GM21381 (cell line): ENCODE data around the gene LMO2.
"Not testable (repeated sequence)": the region's sequence is repeated elsewhere in the genome, so short reads cannot be mapped to it uniquely, and the experiment has no call there.

ENCODE experiments used
- ATAC-seq: cut with Tn5 transposase; IDR thresholded peaks from one replicate; pipeline ENCODE4 v1.9.1; 2021; ENCODE audit warnings: mild to moderate bottlenecking, moderate library complexity; ENCODE audit not compliant: unreplicated experiment

Gene LMO2

DNA sequence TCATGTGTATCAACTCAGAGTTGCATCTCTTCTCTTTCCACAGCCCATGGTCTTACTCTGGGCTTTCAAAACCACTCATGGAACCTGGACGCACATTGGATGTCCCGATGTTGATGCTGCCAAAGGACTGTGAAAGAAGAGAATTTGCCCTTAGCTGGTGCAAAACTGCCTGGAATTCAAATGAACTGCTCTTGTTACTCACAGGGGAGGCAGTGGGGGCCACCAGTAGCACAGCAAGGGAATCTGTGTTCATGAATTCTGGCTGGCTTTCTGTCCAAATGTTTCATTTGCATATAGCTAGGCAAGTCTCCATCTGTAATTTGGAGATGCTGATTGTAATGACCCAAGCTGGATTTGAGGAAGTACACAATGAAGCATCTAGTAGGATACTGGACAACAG lies 24.9 kb downstream of the LMO2 start:
- ATAC-seq: no peak

DNA sequence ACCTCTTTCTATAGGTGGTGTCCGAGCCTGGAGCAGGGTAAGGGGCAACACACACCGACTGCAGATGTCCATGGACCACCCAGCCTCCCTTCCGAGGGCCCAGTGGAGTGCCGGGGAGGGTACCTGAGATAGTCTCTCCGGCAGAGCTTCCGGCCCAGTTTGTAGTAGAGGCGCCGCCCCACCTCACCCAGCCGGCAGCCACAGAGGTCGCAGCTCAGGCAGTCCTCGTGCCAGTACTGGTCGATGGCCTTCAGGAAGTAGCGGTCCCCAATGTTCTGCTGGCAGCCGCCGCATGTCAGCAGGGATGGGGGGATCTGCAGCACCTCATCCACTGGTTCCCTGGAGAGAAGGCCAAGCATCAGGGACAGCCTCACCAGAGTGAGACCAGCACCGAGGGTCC lies 27.4 kb downstream of the LMO2 start:
- ATAC-seq: no peak

DNA sequence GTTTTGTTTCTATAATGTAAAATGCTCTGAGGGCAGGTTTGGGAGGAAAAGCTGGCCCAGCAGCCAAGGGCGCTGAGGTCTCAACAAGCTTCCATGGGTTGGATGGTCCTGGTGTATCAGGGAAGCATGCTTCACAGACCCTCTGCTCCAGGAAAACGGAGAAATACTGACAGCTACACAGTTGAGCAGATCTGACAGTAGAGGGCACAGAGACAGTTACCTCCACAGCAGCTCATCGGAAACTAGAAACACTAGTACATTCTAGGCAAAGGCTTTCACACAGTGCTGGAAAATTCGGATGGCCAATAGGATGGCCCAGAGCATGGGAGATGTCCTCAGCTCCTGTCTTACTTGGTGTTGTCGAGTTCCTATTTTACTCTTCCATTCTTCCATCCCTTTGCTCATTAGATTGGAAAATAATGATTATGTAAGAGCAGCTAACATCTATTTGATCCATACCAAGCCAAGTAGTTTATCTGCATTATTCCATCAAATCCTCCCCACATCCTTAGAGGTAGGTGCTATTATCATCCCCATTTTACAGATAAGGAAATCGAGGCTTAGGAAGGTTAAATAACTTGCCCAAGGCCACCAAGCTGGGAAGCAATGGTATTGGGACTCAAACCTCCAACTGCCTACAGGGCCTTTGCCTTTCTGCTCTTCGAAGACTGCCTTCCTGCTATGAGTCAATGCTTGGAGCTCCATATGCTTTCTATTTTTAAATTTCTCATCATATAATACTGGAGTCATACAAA lies 28.3 kb downstream of the LMO2 start:
- ATAC-seq: no peak

DNA sequence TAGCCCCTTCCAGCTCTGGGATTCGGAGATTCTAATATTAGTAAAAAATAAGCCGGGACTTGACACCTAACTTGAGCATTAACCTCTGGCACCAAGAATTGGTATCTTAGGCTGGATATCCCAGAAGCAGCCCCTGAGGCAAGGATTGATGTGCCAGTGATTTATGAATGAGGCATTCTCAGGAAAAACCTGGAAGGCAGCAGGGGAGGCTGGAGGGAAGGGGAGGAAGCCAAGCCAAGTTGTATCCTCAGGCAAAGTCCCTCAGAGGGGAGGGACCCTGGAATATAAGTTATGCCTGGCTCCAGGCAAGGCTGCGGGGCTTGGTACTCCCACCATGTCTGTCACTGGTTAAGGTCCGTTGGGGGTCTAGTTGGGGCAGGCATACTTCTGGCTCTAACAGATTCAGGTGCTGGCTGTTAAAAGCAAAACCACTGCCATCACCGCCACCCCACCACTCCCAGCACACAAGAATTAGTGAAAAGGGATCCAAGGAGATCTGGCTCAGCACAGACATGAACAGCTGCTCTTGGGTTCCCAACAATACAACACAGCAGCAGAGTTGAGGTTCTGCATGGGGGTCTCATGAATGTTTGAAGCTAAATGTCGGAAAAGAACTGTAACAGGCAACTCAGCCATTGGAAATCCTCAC lies 29.8 kb downstream of the LMO2 start:
- ATAC-seq: no peak

DNA sequence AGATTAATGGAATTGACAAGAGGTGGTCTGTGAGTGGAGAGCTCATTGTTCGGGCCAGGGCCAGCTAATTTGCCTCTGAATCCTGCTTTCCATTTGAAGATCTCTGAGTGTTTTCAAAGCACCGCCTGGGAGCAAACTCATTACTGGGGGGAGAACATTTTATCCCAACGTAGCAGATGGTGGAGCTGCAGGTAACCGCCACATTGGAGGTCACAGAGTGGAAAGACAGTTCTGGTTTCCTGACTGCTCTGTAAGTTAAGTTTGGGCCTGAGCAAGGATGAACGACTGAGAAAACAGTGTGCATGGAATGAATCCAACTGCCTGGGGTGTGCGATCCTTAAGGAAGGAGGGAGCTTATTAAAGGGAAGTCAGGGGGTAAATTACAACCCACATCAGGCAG lies 30.5 kb downstream of the LMO2 start:
- no peak for ATAC-seq

DNA sequence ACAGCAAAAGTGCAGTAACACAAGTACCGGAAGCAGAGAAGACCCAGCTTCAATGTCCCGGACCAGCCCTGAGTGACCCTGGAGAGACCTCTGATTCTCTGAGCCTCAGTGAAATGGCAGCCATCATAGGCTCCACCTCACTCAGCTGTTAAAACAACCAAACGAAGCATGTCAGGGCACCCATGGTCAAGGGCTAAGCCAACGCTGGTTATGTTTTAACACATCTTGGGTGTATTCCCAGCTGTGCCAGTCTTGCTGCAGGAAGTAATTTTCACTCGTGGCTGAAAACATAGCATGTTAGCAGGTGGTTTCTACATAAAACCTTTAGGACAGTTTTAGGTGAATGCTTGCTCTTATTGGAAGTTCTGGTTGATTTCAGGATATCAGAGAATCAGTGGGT lies 30.9 kb downstream of the LMO2 start:
- ATAC-seq: no peak

DNA sequence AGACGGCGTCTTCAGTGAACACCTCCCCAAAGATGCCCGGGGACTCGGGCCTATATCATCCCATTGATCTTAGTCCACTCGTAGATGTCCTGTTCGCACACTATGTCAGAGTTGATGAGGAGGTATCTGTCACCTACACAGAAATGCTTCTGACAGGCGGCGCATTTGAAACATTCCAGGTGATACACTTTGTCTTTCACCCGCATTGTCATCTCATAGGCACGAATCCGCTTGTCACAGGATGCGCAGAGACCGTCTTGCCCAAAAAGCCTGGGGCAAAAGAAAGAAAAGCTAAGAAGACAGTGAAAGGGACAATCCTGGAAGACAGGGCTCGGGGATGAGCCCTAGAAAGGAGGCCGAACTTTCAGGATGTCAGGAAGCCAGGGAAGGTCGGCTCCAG lies 32.6 kb downstream of the LMO2 start:
- ATAC-seq: no peak

DNA sequence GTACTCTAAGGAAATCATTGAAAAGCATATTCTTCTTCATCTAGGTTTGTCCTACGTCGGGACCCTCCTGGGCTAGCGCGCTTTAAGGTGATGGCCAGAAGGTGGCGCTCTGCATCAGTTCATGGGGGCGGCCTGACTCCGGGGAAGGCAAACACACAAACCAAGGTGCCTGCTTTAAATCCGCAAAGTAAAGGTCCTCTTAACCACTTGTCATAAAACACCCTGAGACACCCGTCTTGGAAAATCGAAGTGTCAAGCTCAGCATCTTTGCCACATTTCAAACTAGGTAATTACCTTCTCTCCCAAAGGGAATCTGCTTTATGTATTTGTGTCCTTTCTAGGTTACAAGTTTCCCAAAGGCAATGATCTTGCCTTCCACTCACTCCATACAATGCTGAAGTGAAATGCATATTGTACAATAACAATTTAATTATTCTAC lies 33.9 kb downstream of the LMO2 start:
- ATAC-seq: peak; percentile 57

DNA sequence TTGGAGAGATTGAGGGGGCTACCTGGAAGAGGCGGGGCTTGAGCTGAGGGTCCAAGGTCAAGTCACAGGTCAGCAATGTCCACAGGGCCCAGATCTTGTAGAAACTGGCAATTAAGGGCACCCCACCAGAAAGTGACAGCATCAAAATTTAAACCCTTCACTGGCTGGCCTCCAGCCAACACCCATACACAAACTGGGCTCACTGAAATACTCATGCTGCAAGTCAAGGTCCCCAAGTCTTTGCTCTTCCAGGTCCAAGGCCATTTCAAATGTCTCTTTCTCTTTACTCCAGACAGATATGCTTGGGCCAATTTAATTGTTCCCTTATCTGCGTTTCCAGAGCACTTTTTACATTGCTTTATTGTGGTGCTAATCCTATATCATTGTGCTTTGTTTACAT lies 36.4 kb downstream of the LMO2 start:
- no peak for ATAC-seq

DNA sequence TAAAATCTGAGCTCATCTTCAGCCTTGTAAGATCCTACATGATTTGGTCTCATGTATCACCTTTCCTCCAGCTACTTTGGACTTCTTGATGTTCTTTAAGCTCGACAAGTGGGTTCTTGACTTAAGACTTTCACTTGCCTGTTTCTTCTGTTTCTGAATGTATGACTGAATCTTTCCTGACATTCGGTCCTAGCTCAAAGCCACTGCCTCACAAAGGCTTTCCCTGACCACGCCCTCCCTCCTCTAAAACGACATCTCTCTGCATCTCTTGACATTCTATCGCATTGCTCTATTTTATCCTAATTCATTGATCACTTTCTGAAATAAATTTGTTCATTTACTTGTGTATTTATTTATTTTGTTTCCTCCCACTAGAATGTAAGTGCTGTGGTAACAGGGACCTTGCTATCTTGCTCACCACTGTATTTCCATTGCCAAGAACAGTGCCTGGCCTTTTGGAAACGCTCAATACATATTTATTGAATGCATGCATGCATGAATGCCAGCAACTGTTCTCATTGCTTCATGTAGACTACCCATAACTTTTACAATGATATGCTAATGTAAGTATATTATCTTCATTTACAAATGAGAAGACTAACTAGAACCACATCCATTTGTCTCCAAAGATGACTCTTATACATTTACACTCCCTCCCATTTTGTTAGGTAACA lies 43.0 kb downstream of the LMO2 start:
- ATAC-seq: no peak

DNA sequence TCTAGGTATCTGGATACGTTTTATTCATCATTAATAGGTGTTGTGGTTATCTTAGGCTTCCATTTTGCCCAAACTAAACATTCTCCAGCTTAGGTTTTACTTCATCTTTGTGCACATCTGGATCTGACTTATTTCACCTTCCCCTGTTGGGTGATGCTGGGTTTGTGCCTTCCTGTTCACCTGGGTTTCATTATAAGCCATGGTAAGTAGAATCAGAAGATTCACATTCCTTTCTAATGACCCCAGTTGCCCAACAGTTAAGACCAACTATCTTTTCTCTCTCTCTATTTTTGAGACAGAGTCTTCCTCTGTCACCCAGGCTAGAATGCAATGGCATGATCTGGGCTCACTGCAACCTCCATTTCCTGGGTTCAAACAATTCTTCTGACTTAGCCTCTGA lies 44.6 kb downstream of the LMO2 start:
- no peak for ATAC-seq

DNA sequence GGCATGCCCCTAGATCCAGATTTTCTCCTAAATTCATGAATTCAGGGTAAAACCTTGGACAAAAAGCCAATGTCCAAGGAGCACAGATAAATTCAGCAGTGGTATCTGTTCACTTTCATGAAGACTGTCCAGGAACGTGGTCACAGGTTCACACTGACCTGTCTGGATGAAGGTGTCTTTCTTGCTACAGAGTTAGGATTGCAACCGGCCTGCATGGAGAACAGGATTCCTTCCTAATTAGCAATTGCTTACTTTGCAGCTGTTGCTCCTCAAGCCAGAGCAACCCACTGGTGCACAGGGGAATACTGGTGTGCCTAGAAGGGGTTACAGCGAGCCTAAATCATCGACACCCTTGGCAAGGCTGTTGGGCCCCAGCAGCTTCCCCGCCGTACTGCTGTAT lies 47.6 kb downstream of the LMO2 start:
- ATAC-seq: no peak

DNA sequence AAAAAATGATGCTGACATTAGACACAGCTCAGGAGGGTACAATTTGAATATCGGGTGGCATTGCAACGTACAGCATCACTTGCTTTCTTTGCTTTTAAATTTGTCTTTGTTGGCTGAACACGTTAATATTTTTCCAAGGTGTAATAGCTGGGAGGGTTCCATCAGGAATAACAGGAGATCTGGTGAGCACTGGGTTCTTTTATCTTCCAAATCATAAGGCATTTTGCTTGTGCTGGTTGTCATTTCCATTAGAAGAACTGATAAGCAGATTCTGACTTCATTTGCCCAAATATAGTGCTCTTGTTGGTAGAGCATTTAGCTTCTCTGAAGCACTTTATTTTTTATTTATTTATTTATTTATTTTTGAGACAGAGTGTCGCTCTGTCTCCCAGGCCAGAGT lies 48.9 kb downstream of the LMO2 start:
- ATAC-seq: no peak

DNA sequence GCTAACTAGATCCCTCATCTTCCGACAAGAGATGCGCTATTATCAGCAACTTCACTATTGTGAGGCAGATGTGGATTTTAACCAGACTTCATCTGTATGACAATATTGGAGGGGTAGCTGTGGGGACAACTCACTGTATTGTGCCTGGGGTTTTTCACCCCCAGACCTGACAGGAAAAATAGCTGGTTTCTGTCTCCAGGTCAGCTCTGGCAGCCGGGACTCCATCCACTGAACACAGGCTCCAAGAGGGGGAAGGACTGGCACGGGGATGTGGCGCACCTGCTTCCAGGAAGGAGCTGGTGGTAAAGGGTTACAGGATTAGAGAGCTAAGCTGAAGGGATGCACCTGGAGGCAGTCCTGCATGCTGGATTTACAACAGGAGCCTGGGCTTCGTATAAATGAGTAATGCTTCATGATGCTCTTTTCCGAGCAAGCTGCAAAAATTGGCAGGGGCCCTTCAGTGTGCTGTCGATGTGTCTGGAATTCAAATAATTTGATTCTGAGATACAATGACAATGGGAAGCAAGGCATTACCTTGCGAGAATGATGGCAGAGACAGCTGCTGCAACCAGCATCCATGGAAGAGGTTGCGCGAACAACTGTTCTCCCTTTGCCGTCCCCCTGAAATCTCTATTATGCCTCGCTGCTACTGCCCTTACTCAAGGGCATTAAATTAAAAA lies 49.5 kb downstream of the LMO2 start:
- ATAC-seq: no peak

DNA sequence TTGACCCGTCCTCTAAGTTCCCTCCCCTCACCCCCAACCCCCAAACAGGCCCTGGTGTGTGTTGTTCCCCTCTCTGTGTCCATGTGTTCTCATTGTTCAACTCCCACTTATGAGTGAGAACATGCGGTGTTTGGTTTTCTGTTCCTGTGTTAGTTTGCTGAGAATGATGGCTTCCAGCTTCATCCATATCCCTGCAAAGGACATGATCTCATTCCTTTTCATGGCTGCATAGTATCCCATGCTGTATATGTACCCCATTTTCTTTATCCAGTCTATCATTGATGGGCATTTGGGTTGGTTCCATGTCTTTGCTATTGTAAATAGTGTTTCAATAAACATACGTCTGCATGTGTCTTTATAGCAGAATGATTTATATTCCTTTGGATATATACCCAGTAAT lies 53.6 kb downstream of the LMO2 start:
- ATAC-seq: not testable (repeated sequence)

DNA sequence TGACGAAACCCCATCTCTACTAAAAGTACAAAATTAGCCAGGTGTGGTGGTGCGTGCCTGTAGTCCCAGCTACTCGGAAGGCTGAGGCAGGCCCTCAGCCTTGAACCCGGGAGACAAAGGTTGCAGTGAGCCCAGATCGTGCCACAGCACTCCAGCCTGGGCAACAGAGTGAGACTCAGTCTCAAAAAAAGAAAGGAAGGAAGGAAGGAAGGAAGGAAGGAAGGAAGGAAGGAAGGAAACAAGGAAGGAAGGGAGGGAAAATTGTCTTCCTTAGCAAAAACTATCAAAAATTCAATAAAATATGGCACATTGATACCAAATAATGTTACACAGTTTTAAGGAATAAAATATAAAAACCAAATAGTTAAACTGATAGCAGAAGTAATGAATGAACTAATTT lies 54.5 kb downstream of the LMO2 start:
- not testable (repeated sequence) for ATAC-seq

DNA sequence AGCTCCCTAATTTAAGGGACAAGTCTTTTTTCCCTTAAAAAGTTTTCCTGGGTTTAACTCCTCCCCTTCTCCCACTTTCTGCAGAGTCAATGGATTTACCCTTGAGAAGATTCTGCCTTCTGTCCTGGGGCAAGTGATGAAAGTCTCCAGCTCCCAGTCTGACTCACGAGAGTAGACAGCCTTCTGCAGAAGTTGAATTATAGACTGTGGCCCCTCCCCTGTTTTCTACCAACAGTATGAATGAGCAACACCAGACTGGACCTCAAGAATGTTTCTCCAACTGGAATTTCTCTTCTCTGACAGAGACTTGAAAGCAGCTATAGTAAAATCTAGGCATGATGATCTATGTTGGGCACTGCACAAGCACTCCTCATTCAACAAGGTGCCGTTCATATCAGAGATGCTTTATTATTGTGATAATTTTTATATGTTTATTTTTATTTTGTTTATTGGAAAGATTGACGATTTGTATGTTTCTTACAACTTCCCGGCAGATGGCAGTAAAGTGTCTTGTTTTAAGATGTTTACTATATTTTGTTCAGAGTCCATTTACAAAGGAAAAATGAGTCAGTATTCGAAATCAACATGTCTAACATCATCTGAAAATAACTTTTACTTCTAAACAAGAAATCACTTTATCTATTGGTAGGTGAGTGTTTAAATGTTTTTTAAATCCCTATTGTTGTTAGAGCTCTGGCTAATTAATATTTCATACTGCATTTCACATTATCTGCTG lies 56.6 kb downstream of the LMO2 start:
- no peak for ATAC-seq

DNA sequence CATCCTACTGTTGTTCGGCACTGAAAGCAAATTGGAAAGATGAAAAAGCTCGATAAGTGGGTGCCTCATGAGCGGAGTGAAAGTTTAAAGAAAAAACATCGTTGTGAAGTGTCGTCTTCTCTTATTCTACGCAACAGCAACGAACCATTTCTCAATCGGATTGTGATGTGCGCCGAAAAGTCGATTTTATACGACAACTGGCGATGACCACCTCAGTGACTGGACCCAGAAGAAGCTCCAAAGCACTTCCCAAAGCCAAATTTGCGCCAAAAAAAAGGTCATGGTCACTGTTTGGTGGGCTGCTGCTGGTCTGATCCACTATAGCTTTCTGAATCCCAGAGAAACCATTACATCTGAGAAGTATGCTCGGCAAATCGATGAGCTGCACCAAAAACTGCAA lies 59.2 kb downstream of the LMO2 start:
- ATAC-seq: no peak

DNA sequence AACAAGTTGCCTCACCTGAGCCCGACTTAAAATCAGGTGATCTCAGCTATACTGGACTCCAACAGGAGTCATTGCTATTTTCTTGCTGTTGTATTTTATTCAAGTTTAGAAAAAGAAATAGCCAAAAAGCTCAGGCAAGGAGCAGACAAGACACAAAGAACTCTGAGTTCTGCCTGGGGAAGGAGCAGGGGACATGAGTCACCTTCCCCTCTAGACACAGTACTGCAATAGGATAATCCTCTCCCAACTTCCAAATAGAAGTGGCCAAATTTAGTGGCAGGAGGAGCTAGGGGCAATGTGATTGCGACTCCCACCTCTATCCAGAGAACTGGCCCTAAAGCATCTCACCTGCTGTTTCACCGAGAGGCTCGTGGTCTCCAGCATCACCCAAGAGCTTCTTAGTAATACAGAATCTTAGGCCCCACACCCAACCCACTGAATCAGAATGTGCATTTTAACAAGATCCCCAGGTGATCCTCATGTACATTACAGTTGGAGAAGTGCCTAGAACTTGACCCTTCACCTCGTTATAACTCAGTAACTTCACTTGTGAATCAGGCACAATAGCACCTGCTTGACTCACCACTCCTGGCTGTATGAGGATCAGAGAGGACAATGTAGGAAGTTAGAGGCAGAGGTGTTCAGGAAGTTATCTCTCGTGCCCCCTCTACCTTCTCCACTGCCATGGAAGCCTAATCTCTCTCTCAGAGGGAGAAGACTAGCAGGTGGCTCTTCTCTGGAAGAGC lies 60.8 kb downstream of the LMO2 start:
- no peak for ATAC-seq

DNA sequence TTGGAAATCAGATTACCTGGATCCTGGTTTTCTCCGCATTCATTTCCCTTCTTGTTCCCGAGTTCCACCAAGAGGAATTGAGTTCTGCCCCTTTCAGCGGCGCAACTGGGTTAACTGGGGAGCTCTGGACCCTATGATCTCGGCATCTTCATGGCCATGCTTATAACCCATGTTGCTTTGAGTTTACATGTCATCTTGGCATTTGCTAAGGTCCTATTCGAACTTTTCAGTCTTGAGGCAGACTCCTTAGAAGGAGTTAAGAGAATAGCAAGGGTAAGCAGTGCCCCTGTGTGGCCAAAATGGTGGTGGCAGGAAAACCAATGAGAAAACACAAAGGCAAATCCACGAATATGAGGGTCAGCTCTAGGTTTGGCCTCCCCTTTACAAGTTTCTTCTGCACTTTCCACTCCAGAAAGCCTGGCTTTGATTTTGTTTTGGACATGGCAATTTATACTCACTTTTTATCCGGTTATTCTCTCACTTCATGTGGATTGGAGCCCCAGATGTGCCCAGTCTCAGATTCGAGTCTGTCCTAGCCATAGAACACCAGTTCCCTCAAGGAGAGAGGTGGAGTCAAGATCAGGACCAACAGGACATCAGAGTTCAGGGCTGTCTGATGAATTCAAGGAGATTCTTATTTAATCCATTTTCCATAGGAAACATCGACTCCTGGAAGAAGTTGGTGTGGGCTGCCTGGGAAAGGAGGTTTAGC lies 62.3 kb downstream of the LMO2 start:
- ATAC-seq: peak; percentile 69
